T-helper 2 cell treated with Interferon-gamma antibody and Interleukin-4, amounts not matched to agents 5 μg/mL and 100 μg/mL, for 36 hours (primary cell): Measurements from ENCODE around the gene ANO8.
A peak's percentile ranks its signal among the peaks of the same experiment; 100 is the strongest.
"Not testable (repeated sequence)": the region's sequence is repeated elsewhere in the genome, so short reads cannot be mapped to it uniquely, and the experiment has no call there.

Experiments
- DNase-seq: peaks from one replicate; pipeline ENCODE4 v3.0.0; 2021; ENCODE audit warnings: low spot score
- H3K27ac Mint-ChIP-seq: one replicate; pipeline ENCODE4 v1.8.0; 2021; ENCODE audit warnings: mild to moderate bottlenecking, mixed read lengths
- H3K27me3 Mint-ChIP-seq: one replicate; pipeline ENCODE4 v1.8.0; 2021; ENCODE audit warnings: low read depth, mixed read lengths
- H3K36me3 Mint-ChIP-seq: one replicate; pipeline ENCODE4 v1.8.0; 2021; ENCODE audit warnings: low read depth, mixed read lengths
- H3K4me1 Mint-ChIP-seq: one replicate; pipeline ENCODE4 v1.8.0; 2021; ENCODE audit warnings: low read depth, mixed read lengths
- H3K4me3 Mint-ChIP-seq: one replicate; pipeline ENCODE4 v1.8.0; 2022; ENCODE audit warnings: mild to moderate bottlenecking, moderate library complexity, mixed read lengths
- H3K9me3 Mint-ChIP-seq: one replicate; pipeline ENCODE4 v1.8.0; 2021; ENCODE audit warnings: mixed read lengths

Gene ANO8, protein sequence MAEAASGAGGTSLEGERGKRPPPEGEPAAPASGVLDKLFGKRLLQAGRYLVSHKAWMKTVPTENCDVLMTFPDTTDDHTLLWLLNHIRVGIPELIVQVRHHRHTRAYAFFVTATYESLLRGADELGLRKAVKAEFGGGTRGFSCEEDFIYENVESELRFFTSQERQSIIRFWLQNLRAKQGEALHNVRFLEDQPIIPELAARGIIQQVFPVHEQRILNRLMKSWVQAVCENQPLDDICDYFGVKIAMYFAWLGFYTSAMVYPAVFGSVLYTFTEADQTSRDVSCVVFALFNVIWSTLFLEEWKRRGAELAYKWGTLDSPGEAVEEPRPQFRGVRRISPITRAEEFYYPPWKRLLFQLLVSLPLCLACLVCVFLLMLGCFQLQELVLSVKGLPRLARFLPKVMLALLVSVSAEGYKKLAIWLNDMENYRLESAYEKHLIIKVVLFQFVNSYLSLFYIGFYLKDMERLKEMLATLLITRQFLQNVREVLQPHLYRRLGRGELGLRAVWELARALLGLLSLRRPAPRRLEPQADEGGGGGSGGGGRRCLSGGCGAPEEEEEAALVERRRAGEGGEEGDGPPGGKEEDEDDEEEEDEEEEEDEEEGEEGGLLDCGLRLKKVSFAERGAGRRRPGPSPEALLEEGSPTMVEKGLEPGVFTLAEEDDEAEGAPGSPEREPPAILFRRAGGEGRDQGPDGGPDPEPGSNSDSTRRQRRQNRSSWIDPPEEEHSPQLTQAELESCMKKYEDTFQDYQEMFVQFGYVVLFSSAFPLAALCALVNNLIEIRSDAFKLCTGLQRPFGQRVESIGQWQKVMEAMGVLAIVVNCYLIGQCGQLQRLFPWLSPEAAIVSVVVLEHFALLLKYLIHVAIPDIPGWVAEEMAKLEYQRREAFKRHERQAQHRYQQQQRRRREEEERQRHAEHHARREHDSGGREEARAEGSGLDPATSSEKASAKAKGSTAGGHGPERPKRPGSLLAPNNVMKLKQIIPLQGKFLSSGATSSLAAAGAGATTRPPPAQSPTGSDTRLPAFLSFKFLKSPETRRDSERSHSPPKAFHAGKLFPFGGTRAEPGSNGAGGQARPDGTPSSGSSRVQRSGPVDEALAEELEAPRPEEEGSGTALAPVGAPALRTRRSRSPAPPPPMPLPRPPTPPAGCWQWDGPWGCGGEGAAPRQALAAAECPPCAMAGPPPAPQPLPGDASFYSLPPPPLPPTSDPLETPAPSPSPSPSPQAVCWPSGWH

GRCh38 chr19:17334414-17335409 is at the start of gene ANO8:
ANO8 (minus strand) TSS chr19:17334855; CDS start chr19:17334670, 185 bp downstream.
- Mint-ChIP-seq H3K4me3 (peak within 1 kb of the TSS; percentile 84), H3K4me1 (peaks cover 25% of the 10 kb centered on the region), H3K27me3 (peaks cover 10% of the 10 kb centered on the region), H3K27ac (peak within 1 kb of the TSS; percentile 89), H3K36me3 (peaks cover 17% of the 10 kb centered on the region), H3K9me3 (no peaks in the 10 kb centered on the region)
- DNase-seq: peak; percentile 95

DNA sequence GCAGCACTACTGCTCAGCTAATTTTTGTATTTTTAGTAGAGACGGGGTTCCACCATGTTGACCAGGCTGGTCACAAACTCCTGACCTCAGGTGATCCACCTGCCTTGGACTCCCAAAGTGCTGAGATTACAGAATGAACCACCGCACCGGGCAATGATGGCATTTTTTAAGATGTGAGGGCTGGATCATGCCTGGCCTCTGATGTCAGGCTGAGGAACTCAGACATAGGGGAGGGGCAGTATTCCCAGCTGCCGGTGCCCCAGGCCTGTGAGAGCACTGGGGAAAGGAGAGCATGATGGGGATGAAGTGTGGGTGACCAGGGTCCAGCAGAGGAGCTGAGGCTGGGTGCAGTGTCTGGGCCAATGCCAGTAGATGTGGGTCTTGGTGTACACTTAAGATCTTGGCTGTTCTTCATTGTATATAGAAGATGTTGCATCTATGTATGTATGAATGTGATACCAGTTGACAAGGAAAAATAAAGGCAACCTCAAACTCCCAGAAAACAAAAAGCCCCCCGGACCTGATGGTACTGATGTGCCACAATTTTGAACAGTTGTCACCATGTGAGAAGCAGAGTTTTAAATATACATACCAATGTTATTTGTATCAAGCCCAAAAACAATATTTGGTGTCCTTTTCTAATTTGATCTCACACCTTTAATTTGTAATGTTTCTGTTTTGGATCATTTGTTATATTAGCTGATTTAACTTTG is 45.9 kb upstream of the ANO8 start:
- Mint-ChIP-seq H3K36me3 (peaks cover 3% of the 10 kb centered on the region), H3K9me3 (peaks cover 7% of the 10 kb centered on the region), H3K4me3 (no peak overlapping the region)

GRCh38 chr19:17379221-17379631 is 44.6 kb upstream of the ANO8 start:
- Mint-ChIP-seq H3K4me3 (no peak overlapping the region), H3K4me1 (peaks cover 6% of the 10 kb centered on the region), H3K36me3 (peaks cover 3% of the 10 kb centered on the region), H3K27me3 (no peaks in the 10 kb centered on the region), H3K9me3 (peaks cover 7% of the 10 kb centered on the region), H3K27ac (no peak overlapping the region)
- no peak for DNase-seq

More for the DNA sequence above, 45.9 kb upstream of the ANO8 start:
- Mint-ChIP-seq H3K27ac (no peak overlapping the region), H3K27me3 (no peaks in the 10 kb centered on the region), H3K4me1 (peaks cover 6% of the 10 kb centered on the region)
- no peak for DNase-seq

GRCh38 chr19:17378271-17378670 is 43.6 kb upstream of the ANO8 start:
- Mint-ChIP-seq H3K9me3 (peaks cover 7% of the 10 kb centered on the region), H3K36me3 (peaks cover 3% of the 10 kb centered on the region), H3K27ac (no peak overlapping the region), H3K27me3 (no peaks in the 10 kb centered on the region), H3K4me3 (no peak overlapping the region), H3K4me1 (peaks cover 6% of the 10 kb centered on the region)
- DNase-seq: no peak

GRCh38 chr19:17376935-17377600 is 42.4 kb upstream of the ANO8 start, which contains the start of gene PLVAP:
PLVAP (minus strand) TSS chr19:17377342; CDS start chr19:17377288, 54 bp downstream.
- DNase-seq: no peak
- Mint-ChIP-seq H3K27me3 (no peaks in the 10 kb centered on the region), H3K4me3 (no peak within 1 kb of the TSS), H3K27ac (no peak within 1 kb of the TSS), H3K36me3 (peaks cover 3% of the 10 kb centered on the region), H3K9me3 (peaks cover 7% of the 10 kb centered on the region), H3K4me1 (peaks cover under 1% of the 10 kb centered on the region)

DNA sequence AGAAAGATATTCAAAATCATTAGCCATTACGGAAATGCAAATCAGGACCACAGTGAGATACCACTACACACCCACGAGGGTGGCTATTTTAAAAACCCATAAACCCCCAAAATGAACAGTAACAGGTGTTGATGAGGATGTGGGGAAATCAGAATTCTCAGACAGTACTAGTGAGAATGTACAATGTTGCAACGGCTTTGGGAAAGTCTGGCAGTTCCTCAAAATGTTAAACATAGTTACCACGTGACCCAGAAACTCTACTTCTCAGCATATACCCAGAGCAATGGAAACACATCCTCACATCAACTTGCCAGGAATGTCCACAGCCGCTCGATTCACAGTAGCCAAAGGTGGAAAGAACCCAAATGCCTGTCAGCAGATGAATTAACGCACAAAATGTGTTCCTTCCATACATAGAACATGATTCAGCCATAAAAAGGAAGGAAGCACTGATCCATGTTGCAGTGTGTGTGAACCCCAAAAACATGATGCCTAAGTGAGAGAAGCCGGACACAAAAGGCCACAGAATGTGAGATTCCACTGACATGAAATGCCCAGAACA is 35.5 kb upstream of the ANO8 start:
- H3K9me3 Mint-ChIP-seq: no peaks in the 10 kb centered on the region
- H3K4me1 Mint-ChIP-seq: no peaks in the 10 kb centered on the region
- DNase-seq: no peak
- no peak overlapping the region for H3K4me3 Mint-ChIP-seq
- peaks cover 4% of the 10 kb centered on the region for H3K27me3 Mint-ChIP-seq
- H3K36me3 Mint-ChIP-seq: no peaks in the 10 kb centered on the region
- H3K27ac Mint-ChIP-seq: no peak overlapping the region

DNA sequence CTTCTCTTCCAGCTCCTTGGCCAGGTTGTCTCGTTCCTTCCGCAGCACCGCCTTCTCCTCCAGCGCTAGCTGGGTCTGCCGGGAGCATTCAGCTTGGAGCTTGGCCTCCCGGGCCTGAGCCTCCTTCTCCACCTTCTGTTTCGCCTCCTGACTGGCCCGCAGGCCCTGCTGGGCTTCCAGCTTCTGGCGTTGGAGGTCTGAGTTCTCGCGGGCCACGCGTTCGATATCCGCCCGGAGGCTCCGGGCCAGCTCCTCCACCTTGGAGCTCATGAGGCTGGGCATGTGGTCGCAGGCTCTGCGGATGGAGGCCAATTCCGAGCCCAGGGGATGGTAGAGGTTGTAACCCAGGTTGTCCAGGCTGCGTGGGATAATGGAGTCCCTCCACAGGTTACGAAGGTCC is 30.7 kb upstream of the ANO8 start:
- Mint-ChIP-seq H3K27me3 (peaks cover 2% of the 10 kb centered on the region), H3K36me3 (no peaks in the 10 kb centered on the region), H3K4me1 (no peaks in the 10 kb centered on the region), H3K4me3 (no peak overlapping the region), H3K27ac (no peak overlapping the region), H3K9me3 (no peaks in the 10 kb centered on the region)
- DNase-seq: no peak

- DNase-seq, H3K9me3 Mint-ChIP-seq, H3K27me3 Mint-ChIP-seq, H3K36me3 Mint-ChIP-seq, H3K27ac Mint-ChIP-seq, H3K4me3 Mint-ChIP-seq, H3K4me1 Mint-ChIP-seq: not testable (repeated sequence)
Measured at GRCh38 chr19:17363852-17364605, 29.4 kb upstream of the ANO8 start.

DNA sequence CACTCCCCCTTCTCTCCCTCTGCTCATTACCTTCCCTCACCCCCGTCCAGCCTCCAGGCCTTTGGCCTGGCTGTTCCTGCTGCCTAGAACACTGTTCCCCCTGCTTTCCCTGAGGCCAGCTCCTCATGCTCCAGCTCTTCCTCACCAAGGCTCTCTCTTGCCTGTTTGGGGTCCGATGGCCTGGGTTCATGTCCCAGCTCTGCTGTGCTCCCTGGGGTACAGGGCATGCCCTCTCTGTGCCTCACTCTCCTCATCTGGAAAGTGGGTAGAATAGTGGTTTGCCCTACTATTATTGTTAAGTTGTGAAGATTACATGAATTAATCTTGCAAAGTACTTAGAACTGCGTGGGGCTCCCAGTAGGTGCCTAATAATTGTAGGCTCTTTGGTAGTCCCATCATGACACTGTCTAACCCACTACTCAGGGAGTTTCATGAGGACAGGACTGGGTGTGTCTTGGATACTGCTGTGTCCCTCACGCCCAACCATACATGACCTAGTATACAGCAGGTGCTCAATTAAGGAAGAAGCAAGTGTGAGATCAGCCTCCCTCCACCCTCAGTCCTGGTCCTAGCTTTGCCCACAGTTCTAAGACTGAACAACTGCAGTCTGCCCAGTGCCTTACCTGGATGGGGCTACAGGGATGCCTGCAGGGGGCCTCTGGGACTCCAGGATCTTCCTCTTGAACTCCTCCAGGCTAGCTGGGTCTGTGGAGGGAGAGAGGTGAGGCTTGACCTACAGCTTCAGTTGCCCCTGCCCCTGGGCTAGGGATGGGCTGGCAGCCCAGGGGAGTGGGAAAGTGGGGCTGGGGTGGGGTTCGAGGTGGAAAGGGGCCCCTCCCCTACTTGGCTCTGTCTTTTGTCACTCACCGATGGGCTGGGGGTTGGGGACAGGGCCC is 25.5 kb upstream of the ANO8 start:
- H3K27me3 Mint-ChIP-seq: no peaks in the 10 kb centered on the region
- DNase-seq: no peak
- H3K4me1 Mint-ChIP-seq: no peaks in the 10 kb centered on the region
- H3K36me3 Mint-ChIP-seq: no peaks in the 10 kb centered on the region
- no peak overlapping the region for H3K27ac Mint-ChIP-seq
- no peak overlapping the region for H3K4me3 Mint-ChIP-seq
- no peaks in the 10 kb centered on the region for H3K9me3 Mint-ChIP-seq

- DNase-seq: no peak
- no peaks in the 10 kb centered on the region for H3K4me1 Mint-ChIP-seq
- no peak overlapping the region for H3K4me3 Mint-ChIP-seq
- no peaks in the 10 kb centered on the region for H3K9me3 Mint-ChIP-seq
- H3K27me3 Mint-ChIP-seq: no peaks in the 10 kb centered on the region
- no peaks in the 10 kb centered on the region for H3K36me3 Mint-ChIP-seq
- no peak overlapping the region for H3K27ac Mint-ChIP-seq
Measured at GRCh38 chr19:17358395-17358794, 23.7 kb upstream of the ANO8 start.
